ENCODE results near the gene FREM3. TPM values are rescaled to one million over a fixed set of nuclear protein-coding genes. Genes with fewer than 3 reads are reported as not detected.

Gene FREM3
- total and polyA plus RNA-seq, 2 of the 8 experiments (the other 6 are each of a cell fraction or from before 2014, with no cell fraction given) = 0.03 to 0.11 TPM

DNA sequence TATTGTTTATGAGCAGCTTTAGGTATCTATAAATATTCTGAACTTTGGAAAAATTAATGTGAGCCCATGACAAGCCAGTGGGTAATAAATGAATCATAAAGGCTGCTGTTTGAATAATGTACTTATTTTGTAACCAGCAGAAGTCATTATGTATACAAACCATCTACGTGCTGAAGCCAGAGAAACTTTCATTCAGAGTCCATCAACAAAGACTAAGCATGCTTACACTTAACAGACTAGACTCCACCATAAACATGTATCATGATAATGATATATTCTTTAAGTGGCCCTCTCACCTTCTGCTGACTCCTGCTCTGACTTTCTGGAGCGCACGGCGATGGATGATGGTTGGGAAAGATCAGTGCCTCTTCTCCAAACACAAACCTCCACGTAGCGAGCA, 114.9 kb downstream of the FREM3 start:
- H3K27ac ChIP-seq (ENCODE audit: low read depth, low read length) = no peak overlapping the region
- H3K79me2 ChIP-seq (ENCODE audit: control insufficient read depth in 1 of 2, insufficient read depth in 2 of 2, low read length in 2 of 2) = no peaks in the 10 kb centered on the region
- FAIRE-seq (no peak), DNase-seq (ENCODE audit: low read depth in 1 of 2, low spot score in 2 of 2) (no peak)
- no peak overlapping the region for H2BK120ac ChIP-seq (replicated peaks; ENCODE audit: low read depth, low read length)
- no peaks in the 10 kb centered on the region for H3K4me1 ChIP-seq (replicated peaks in 1 of 4; ENCODE audit: control insufficient read depth in 3 of 4, insufficient read depth in 4 of 4, low read length in 3 of 4)
- H3K9ac ChIP-seq (replicated peaks in 1 of 4; ENCODE audit: extremely low read depth in 1 of 4, low read depth in 3 of 4, low read length in 3 of 4) = no peak overlapping the region
- H2AK5ac ChIP-seq (ENCODE audit: low read depth, low read length) = no peak overlapping the region
- H3K4ac ChIP-seq (replicated peaks; ENCODE audit: insufficient read length, low read depth, low read length) = no peak overlapping the region
- H2BK15ac ChIP-seq (ENCODE audit: low read length) = no peak overlapping the region
- H3K4me2 ChIP-seq (ENCODE audit: insufficient read depth in 1 of 2, low read depth in 2 of 2, low read length in 2 of 2) = no peak overlapping the region
- no peak overlapping the region for H2BK20ac ChIP-seq (ENCODE audit: low read length)
- H4K5ac ChIP-seq (ENCODE audit: insufficient read length, low read depth, low read length) = no peak overlapping the region
- H3K56ac ChIP-seq (replicated peaks; ENCODE audit: insufficient read length, low read depth, low read length) = no peak overlapping the region
- no peaks in the 10 kb centered on the region for H4K20me1 ChIP-seq (replicated peaks in 1 of 2; ENCODE audit: control insufficient read depth in 1 of 2, insufficient read depth in 2 of 2, low read length in 2 of 2)
- no peak overlapping the region for H3K14ac ChIP-seq (ENCODE audit: insufficient read length)
- no peak overlapping the region for H2AFZ ChIP-seq (ENCODE audit: low read length)
- H3K9me3 ChIP-seq (ENCODE audit: insufficient read depth in 2 of 2, low read depth in 1 of 2, low read length in 1 of 2) = no peaks in the 10 kb centered on the region
- CTCF ChIA-PET (ENCODE audit: partially characterized antibody) = no interaction called here
- H3K36me3 ChIP-seq (ENCODE audit: control insufficient read depth in 2 of 4, insufficient read depth in 4 of 4, low read length in 3 of 4) = no peaks in the 10 kb centered on the region
- no peak overlapping the region for H4K8ac ChIP-seq (ENCODE audit: extremely low read depth, insufficient read depth, low read length)
- no peaks in the 10 kb centered on the region for H3K79me1 ChIP-seq (ENCODE audit: low read depth, low read length)
- no peaks in the 10 kb centered on the region for H3K27me3 ChIP-seq (replicated peaks in 1 of 4; ENCODE audit: control insufficient read depth in 3 of 4, extremely low read depth in 1 of 4, insufficient read depth in 3 of 4, low read length in 3 of 4)
- POLR2A ChIA-PET (ENCODE audit: partially characterized antibody) = no interaction called here
- no peak overlapping the region for H3K23ac ChIP-seq (ENCODE audit: insufficient read length)
- H3K4me3 ChIP-seq (ENCODE audit: extremely low read depth in 1 of 4, insufficient read depth in 2 of 4, low read depth in 3 of 4, low read length in 4 of 4) = no peak overlapping the region
- H3K18ac ChIP-seq (ENCODE audit: extremely low read depth, low read length) = no peak overlapping the region
- WGBS, 2 experiments (ENCODE audit: extremely low coverage in 1 of 2, insufficient coverage in 1 of 2, insufficient read length in 1 of 2, insufficient replicate concordance in 2 of 2, low coverage in 1 of 2, low lambda C conversion rate in 2 of 2, missing lambda C conversion rate in 1 of 2) = 97% methylated on average over 6 of the region's 6 CpGs; no CpG with 5 or more reads in 1 of the 2 experiments
- H2BK5ac ChIP-seq (ENCODE audit: low read depth, low read length) = no peak overlapping the region
- no peak overlapping the region for H4K91ac ChIP-seq (replicated peaks; ENCODE audit: insufficient read length, low read length)
- no peak overlapping the region for H2BK12ac ChIP-seq (ENCODE audit: low read depth, low read length)
- H3K23me2 ChIP-seq (ENCODE audit: low read depth, low read length) = no peaks in the 10 kb centered on the region
- no peak for TF ChIP-seq CEBPB (IDR thresholded peaks at IDR 0.05; ENCODE audit: low read depth, low read length)
- TF ChIP-seq JUN (IDR thresholded peaks at IDR 0.05; ENCODE audit: low read depth, low read length) = no peak
- no peak for TF ChIP-seq NANOG (IDR thresholded peaks at IDR 0.05; ENCODE audit: insufficient read depth, low read depth, low read length, poor library complexity, severe bottlenecking)
- TF ChIP-seq CTBP2 (IDR thresholded peaks at IDR 0.05; ENCODE audit: borderline replicate concordance, insufficient read depth, insufficient read length, low read length) = no peak
- no peak for TF ChIP-seq SP4 (IDR thresholded peaks at IDR 0.05; ENCODE audit: low read length)
- no peak for TF ChIP-seq BACH1 (IDR thresholded peaks at IDR 0.05; ENCODE audit: low read length)
